A673 (cell line): Measurements from ENCODE around the gene FLT4. TPM values are rescaled to one million over a fixed set of nuclear protein-coding genes. Genes with fewer than 3 reads are reported as not detected.
"Not testable (repeated sequence)": the region's sequence is repeated elsewhere in the genome, so short reads cannot be mapped to it uniquely, and the experiment has no call there.

Experiments
- BruUV-seq: library from RNA; stranded (reverse); fragments of 400-500 nt; replicated peaks from 2 replicates; lab custom pipeline; 2021; lab: Mats Ljungman, UMichigan
- CTCF ChIA-PET: fragments of 300-600 bp; sonication (Branson Sonifier 250); formaldehyde crosslinking; loops from one replicate; lab custom pipeline; 2022; ENCODE audit warnings: antibody characterized with exemption; lab: Charles Lee
- POLR2A ChIA-PET: fragments of 300-600 bp; sonication (Branson Sonifier 250); formaldehyde crosslinking; loops from one replicate; lab custom pipeline; 2022; ENCODE audit warnings: antibody characterized with exemption; ENCODE audit not compliant: low non-redundant PET; lab: Charles Lee
- DNase-seq: peaks from one replicate; pipeline ENCODE4 v3.0.0-alpha.2; 2015; ENCODE audit warnings: low spot score
- H3K27ac ChIP-seq: fragments of 200-600 bp; sonication (generic); 2 replicates; pipeline ENCODE4 v1.5.1; 2016; ENCODE audit warnings: mixed run types, low read depth, mild to moderate bottlenecking, mixed read lengths, antibody characterized with exemption, low read length; ENCODE audit not compliant: poor library complexity, severe bottlenecking
- H3K27me3 ChIP-seq: fragments of 200-600 bp; sonication (generic); replicated peaks from 2 replicates; pipeline ENCODE4 v1.6.1; 2017; ENCODE audit warnings: mixed run types, low read depth, mild to moderate bottlenecking, mixed read lengths, antibody characterized with exemption, low read length; ENCODE audit not compliant: insufficient read depth, poor library complexity
- H3K36me3 ChIP-seq: fragments of 200-600 bp; sonication (generic); 2 replicates; pipeline ENCODE4 v1.6.1; 2016; ENCODE audit warnings: mixed run types, mild to moderate bottlenecking, mixed read lengths, antibody characterized with exemption, low read length; ENCODE audit not compliant: insufficient read depth, poor library complexity, severe bottlenecking
- H3K4me1 ChIP-seq: fragments of 200-600 bp; sonication (generic); 2 replicates; pipeline ENCODE4 v1.6.1; 2017; ENCODE audit warnings: mixed run types, mild to moderate bottlenecking, mixed read lengths, antibody characterized with exemption, low read length; ENCODE audit not compliant: insufficient read depth, poor library complexity, severe bottlenecking
- H3K4me3 ChIP-seq: fragments of 200-600 bp; sonication (generic); 2 replicates; pipeline ENCODE4 v1.5.1; 2016; ENCODE audit warnings: low read depth, mixed run types, mild to moderate bottlenecking, mixed read lengths, low read length; ENCODE audit not compliant: poor library complexity, severe bottlenecking
- H3K9me3 ChIP-seq: fragments of 200-600 bp; sonication (generic); 2 replicates; pipeline ENCODE4 v1.6.1; 2016; ENCODE audit warnings: mixed run types, low read depth, mild to moderate bottlenecking, mixed read lengths, antibody characterized with exemption, low read length; ENCODE audit not compliant: poor library complexity, severe bottlenecking
- EZH2 ChIP-seq: fragments of 200-600 bp; sonication (generic); IDR thresholded peaks from 2 replicates; pipeline ENCODE4 v1.6.1; 2017; ENCODE audit warnings: borderline replicate concordance, low read depth, mild to moderate bottlenecking, mixed read lengths, antibody characterized with exemption, low read length; ENCODE audit not compliant: poor library complexity, severe bottlenecking
- intact Hi-C: fragments of 100-400 bp; cut with micrococcal nuclease; formaldehyde crosslinking; loops from one replicate; pipeline ENCODE4 v1.10.0; 2022; ENCODE audit not compliant: unreplicated experiment
- total RNA-seq: library from RNA; stranded (reverse); gene quantifications from 2 replicates; pipeline ENCODE4 v1.2.3, GENCODE V29; 2021
- TF ChIP-seq, protein P1 (sequence below): fragments of 300-800, 200-600 bp; sonication (generic); conservative IDR thresholded peaks from 2 replicates; pipeline ENCODE4 v1.5.1; 2017; ENCODE audit warnings: low read depth, mild to moderate bottlenecking, antibody characterized with exemption, low read length, moderate library complexity, mixed read lengths

Gene FLT4
- total RNA-seq, 1 experiment from 2014 or later, result 8.6 TPM

DNA sequence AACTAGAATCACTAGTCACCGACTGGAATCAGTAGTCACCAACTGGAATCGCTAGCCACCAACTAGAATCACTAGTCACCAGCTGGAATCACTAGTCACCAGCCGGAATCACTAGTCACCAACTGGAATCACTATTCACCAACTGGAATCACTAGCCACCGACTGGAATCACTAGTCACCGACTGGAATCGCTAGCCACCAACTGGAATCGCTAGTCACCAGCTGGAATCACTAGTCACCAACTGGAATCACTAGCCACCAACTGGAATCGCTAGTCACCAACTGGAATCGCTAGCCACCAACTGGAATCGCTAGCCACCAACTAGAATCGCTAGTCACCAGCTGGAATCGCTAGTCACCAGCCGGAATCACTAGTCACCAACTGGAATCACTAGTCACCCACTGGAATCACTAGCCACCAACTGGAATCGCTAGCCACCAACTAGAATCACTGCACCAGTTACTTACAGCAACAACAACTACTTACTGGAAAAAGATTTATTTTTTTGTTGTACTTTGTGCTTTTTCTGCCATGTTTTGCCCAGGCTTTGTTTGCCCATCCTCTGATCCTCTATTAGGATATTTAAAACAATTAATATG lies 25.7 kb upstream of the FLT4 start:
- ChIA-PET CTCF (no interaction called here), POLR2A (no interaction called here)
- H3K27ac ChIP-seq, result no peak overlapping the region
- no peak for DNase-seq
- no peaks in the 10 kb centered on the region for H3K36me3 ChIP-seq
- no peaks in the 10 kb centered on the region for H3K4me1 ChIP-seq
- no peaks in the 10 kb centered on the region for H3K9me3 ChIP-seq
- no peak for TF ChIP-seq EZH2
- TF ChIP-seq, protein P1, sequence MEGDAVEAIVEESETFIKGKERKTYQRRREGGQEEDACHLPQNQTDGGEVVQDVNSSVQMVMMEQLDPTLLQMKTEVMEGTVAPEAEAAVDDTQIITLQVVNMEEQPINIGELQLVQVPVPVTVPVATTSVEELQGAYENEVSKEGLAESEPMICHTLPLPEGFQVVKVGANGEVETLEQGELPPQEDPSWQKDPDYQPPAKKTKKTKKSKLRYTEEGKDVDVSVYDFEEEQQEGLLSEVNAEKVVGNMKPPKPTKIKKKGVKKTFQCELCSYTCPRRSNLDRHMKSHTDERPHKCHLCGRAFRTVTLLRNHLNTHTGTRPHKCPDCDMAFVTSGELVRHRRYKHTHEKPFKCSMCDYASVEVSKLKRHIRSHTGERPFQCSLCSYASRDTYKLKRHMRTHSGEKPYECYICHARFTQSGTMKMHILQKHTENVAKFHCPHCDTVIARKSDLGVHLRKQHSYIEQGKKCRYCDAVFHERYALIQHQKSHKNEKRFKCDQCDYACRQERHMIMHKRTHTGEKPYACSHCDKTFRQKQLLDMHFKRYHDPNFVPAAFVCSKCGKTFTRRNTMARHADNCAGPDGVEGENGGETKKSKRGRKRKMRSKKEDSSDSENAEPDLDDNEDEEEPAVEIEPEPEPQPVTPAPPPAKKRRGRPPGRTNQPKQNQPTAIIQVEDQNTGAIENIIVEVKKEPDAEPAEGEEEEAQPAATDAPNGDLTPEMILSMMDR, result no peak
- BruUV-seq, result no TSS peak
- H3K27me3 ChIP-seq, result peaks cover 15% of the 10 kb centered on the region
- intact Hi-C loops, result no loop called here
- H3K4me3 ChIP-seq, result no peak overlapping the region

GRCh38 chr5:180674090-180674475 lies 24.7 kb upstream of the FLT4 start:
- H3K4me1 ChIP-seq, POLR2A ChIA-PET, DNase-seq, intact Hi-C loops, BruUV-seq, H3K27ac ChIP-seq, H3K9me3 ChIP-seq, H3K36me3 ChIP-seq, CTCF ChIA-PET: not testable (repeated sequence)
- peak; percentile 20 for TF ChIP-seq EZH2
- Histone ChIP-seq H3K27me3 (peaks cover 15% of the 10 kb centered on the region), H3K4me3 (peak overlapping the region; percentile 19)

DNA sequence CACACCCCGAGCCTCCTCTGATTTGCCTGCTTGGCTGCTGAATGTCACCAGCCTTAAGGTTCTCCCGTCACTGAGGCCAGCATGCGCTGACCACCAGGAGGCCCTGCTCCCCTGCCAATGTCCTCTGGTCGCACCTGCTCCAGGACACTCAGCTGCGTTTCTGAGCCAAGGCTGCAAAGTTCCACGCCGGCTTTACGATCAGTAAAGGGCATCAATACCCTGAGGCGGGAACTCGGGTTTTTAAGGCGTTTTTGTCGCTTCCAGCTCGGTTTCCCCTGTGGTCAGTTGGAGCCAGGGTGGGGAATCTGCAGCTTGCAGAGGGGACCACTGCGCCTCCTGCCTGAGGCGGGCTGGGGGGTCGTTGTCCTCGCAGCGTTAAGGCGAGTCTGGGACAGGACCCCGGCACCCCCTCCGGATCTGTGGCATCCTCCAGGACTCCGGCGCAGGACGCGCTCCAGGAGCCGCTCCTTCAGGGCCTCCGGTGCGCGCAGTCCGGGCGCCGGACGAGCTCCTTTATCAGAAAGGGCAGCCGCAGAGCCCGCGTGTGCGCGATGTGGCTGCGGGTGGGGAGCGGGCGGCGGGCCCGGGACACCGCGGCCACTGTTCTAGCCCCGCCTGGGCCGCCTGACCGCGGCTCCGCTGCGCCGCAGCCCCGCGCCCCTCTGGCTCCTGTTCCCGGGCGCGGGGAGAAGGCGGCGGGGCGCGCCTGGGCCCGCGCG lies 24.1 kb upstream of the FLT4 start:
- H3K9me3 ChIP-seq, result no peaks in the 10 kb centered on the region
- ChIA-PET POLR2A (no interaction called here), CTCF (no interaction called here)
- H3K4me3 ChIP-seq, result peak overlapping the region; percentile 19
- DNase-seq, result no peak
- H3K27ac ChIP-seq, result no peak overlapping the region
- no TSS peak for BruUV-seq
- peaks cover 15% of the 10 kb centered on the region for H3K27me3 ChIP-seq
- intact Hi-C loops, result no loop called here
- peak; percentile 78 for TF ChIP-seq EZH2
- TF ChIP-seq, protein P1, result no peak
- H3K36me3 ChIP-seq, result no peaks in the 10 kb centered on the region
- no peaks in the 10 kb centered on the region for H3K4me1 ChIP-seq

GRCh38 chr5:180671958-180672524 lies 22.6 kb upstream of the FLT4 start:
- H3K27ac ChIP-seq, H3K4me3 ChIP-seq, POLR2A ChIA-PET, CTCF ChIA-PET, DNase-seq, H3K9me3 ChIP-seq, H3K36me3 ChIP-seq, intact Hi-C loops, H3K4me1 ChIP-seq, BruUV-seq: not testable (repeated sequence)
- peaks cover 15% of the 10 kb centered on the region for H3K27me3 ChIP-seq
